ENCODE measurements around the gene AGMO.

GRCh38 chr7:15315678-15316077 is 246.1 kb downstream of the AGMO start:
- TF ChIP-seq CTCF (conservative IDR thresholded peaks at IDR 0.05) (no peak), ZFX (IDR thresholded peaks at IDR 0.05) (no peak)
